Panc1 (cell line): ENCODE data around the gene SLC52A1. TPM values are rescaled to one million over a fixed set of nuclear protein-coding genes. Genes with fewer than 3 reads are reported as not detected.
"Not testable (repeated sequence)": the region's sequence is repeated elsewhere in the genome, so short reads cannot be mapped to it uniquely, and the experiment has no call there.

Experiments used
- ATAC-seq: fragments of 200-7000 bp; cut with Tn5 transposase; 2 replicates; pipeline ENCODE4 v1.9.1; 2020; ENCODE audit warnings: mild to moderate bottlenecking, moderate library complexity
- BruUV-seq: library from RNA; stranded (reverse); fragments of 400-500 nt; replicated peaks from 2 replicates; lab custom pipeline; 2021; lab: Mats Ljungman, UMichigan
- CTCF ChIA-PET: fragments of 300-600 bp; sonication (Branson Sonifier 250); formaldehyde crosslinking; loops from one replicate; lab custom pipeline; 2022; ENCODE audit warnings: antibody characterized with exemption; lab: Charles Lee
- POLR2A ChIA-PET: fragments of 300-600 bp; sonication (Branson Sonifier 250); formaldehyde crosslinking; loops from one replicate; lab custom pipeline; 2022; ENCODE audit warnings: antibody characterized with exemption; lab: Charles Lee
- DNase-seq: peaks from one replicate; pipeline ENCODE4 v3.0.0-alpha.2; 2010; ENCODE audit warnings: low read depth, low spot score
- H3K27ac ChIP-seq: 2 replicates; pipeline ENCODE4 v1.5.1; 2011; ENCODE audit warnings: mild to moderate bottlenecking, low read length, inconsistent platforms
- H3K27me3 ChIP-seq: fragments of 200-500 bp; sonication (Bioruptor generic); 2 replicates; pipeline ENCODE4 v1.6.0; 2014; ENCODE audit warnings: low read length, inconsistent platforms; ENCODE audit not compliant: control insufficient read depth, insufficient read depth
- H3K36me3 ChIP-seq: fragments of 200-500 bp; sonication (Bioruptor generic); 2 replicates; pipeline ENCODE4 v1.5.1; 2014; ENCODE audit warnings: inconsistent platforms, mild to moderate bottlenecking, low read length, moderate library complexity; ENCODE audit not compliant: control insufficient read depth, insufficient read depth
- H3K4me1 ChIP-seq: 2 replicates; pipeline ENCODE4 v1.5.1; 2011; ENCODE audit warnings: inconsistent platforms, mild to moderate bottlenecking, low read length, moderate library complexity; ENCODE audit not compliant: control insufficient read depth, insufficient read depth
- H3K4me3 ChIP-seq, 2 experiments: 2 replicates each; pipeline ENCODE4 v1.5.1; 2011 to 2012; ENCODE audit warnings: low read depth in 2 of 2, low read length in 2 of 2, mild to moderate bottlenecking in 2 of 2, inconsistent platforms in 1 of 2, moderate library complexity in 1 of 2
- H3K9me3 ChIP-seq: fragments of 200-500 bp; sonication (Bioruptor generic); 2 replicates; pipeline ENCODE4 v1.5.1; 2014; ENCODE audit warnings: low read depth, mild to moderate bottlenecking, inconsistent platforms, low read length, moderate library complexity; ENCODE audit not compliant: control insufficient read depth, insufficient read depth
- CTCF ChIP-seq: fragments of 450-650 bp; IDR thresholded peaks from 2 replicates; pipeline ENCODE4 v1.5.1; 2017; ENCODE audit warnings: mild to moderate bottlenecking
- POLR2AphosphoS5 ChIP-seq: IDR thresholded peaks from 2 replicates; pipeline ENCODE4 v1.6.1; 2012; ENCODE audit warnings: mild to moderate bottlenecking, low read depth, low read length, moderate library complexity
- SIN3A ChIP-seq: IDR thresholded peaks from 2 replicates; pipeline ENCODE4 v1.6.1; 2012; ENCODE audit warnings: low read depth, mild to moderate bottlenecking, low read length, moderate library complexity, borderline replicate concordance; ENCODE audit not compliant: insufficient read depth
- TCF7L2 ChIP-seq: IDR thresholded peaks from 2 replicates; pipeline ENCODE4 v1.6.1; 2011; ENCODE audit warnings: mild to moderate bottlenecking, low read depth, low read length, inconsistent platforms
- in situ Hi-C: cut with HindIII; loops from 2 replicates; pipeline ENCODE4 v1.10.0; 2016; ENCODE audit warnings: low sequenced_read_pairs, low pct_unique_long_range_greater_than_20kb
- intact Hi-C: fragments of 100-400 bp; cut with micrococcal nuclease; formaldehyde crosslinking; loops from one replicate; pipeline ENCODE4 v1.10.0; 2022; ENCODE audit not compliant: unreplicated experiment
- total RNA-seq: library from RNA; stranded (reverse); gene quantifications from one replicate; pipeline ENCODE4 v1.2.1, GENCODE V29; 2021; ENCODE audit not compliant: unreplicated experiment
- TF ChIP-seq, protein P1 (sequence below), 2 experiments: IDR thresholded peaks; 2 replicates each; pipeline ENCODE4 v1.6.1; 2011 to 2012; ENCODE audit warnings: low read depth in 2 of 2, control low read depth in 1 of 2, low read length in 1 of 2, mild to moderate bottlenecking in 1 of 2, moderate library complexity in 1 of 2; ENCODE audit not compliant: insufficient read depth in 1 of 2

SLC52A1 gene
- total RNA-seq, 1 experiment from 2014 or later = 0.54 TPM

GRCh38 chr17:5078106-5079028 is 43.1 kb upstream of the SLC52A1 start, which contains the start of gene ZFP3:
TSS of gene ZFP3 (plus strand) at chr17:5078467. CDS start at chr17:5091505, 13,038 bp downstream.
- no TSS peak for BruUV-seq
- Histone ChIP-seq H3K36me3 (no peaks in the 10 kb centered on the region), H3K4me3 (peak within 1 kb of the TSS in 1 of 2 experiments; percentile 31; a peak in 1 of 4 replicates), H3K4me1 (no peaks in the 10 kb centered on the region), H3K27ac (no peak within 1 kb of the TSS), H3K9me3 (0 out of 2 replicates have a peak, but pooled peaks cover 3% of the 10 kb centered on the region), H3K27me3 (no peaks in the 10 kb centered on the region)
- DNase-seq = no peak
- ChIA-PET POLR2A (no interaction called here), CTCF (no interaction called here)
- intact Hi-C loops = no loop called here
- TF ChIP-seq, protein P1, sequence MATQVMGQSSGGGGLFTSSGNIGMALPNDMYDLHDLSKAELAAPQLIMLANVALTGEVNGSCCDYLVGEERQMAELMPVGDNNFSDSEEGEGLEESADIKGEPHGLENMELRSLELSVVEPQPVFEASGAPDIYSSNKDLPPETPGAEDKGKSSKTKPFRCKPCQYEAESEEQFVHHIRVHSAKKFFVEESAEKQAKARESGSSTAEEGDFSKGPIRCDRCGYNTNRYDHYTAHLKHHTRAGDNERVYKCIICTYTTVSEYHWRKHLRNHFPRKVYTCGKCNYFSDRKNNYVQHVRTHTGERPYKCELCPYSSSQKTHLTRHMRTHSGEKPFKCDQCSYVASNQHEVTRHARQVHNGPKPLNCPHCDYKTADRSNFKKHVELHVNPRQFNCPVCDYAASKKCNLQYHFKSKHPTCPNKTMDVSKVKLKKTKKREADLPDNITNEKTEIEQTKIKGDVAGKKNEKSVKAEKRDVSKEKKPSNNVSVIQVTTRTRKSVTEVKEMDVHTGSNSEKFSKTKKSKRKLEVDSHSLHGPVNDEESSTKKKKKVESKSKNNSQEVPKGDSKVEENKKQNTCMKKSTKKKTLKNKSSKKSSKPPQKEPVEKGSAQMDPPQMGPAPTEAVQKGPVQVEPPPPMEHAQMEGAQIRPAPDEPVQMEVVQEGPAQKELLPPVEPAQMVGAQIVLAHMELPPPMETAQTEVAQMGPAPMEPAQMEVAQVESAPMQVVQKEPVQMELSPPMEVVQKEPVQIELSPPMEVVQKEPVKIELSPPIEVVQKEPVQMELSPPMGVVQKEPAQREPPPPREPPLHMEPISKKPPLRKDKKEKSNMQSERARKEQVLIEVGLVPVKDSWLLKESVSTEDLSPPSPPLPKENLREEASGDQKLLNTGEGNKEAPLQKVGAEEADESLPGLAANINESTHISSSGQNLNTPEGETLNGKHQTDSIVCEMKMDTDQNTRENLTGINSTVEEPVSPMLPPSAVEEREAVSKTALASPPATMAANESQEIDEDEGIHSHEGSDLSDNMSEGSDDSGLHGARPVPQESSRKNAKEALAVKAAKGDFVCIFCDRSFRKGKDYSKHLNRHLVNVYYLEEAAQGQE (IDR thresholded peaks at IDR 0.05; ENCODE audit: insufficient read depth in 1 of 2, low read depth in 2 of 2, low read length in 1 of 2) = no peak
- TF ChIP-seq SIN3A = no peak
- no peak for TF ChIP-seq POLR2AphosphoS5
- TF ChIP-seq CTCF = no peak
- no peak for TF ChIP-seq TCF7L2
- in situ Hi-C loops = no loop called here
- ATAC-seq = no peak

- Histone ChIP-seq H3K9me3 (0 out of 2 replicates have a peak, but pooled peaks cover 3% of the 10 kb centered on the region), H3K4me1 (no peaks in the 10 kb centered on the region), H3K27ac (no peak overlapping the region), H3K27me3 (no peaks in the 10 kb centered on the region), H3K36me3 (no peaks in the 10 kb centered on the region), H3K4me3 (peak overlapping the region in 1 of 2 experiments; percentile 31; a peak in 1 of 4 replicates)
- ChIA-PET POLR2A (no interaction called here), CTCF (no interaction called here)
- intact Hi-C loops = no loop called here
- no peak for ATAC-seq
- in situ Hi-C loops = no loop called here
- DNase-seq = no peak
- TF ChIP-seq CTCF = no peak
- no peak for TF ChIP-seq SIN3A
- TF ChIP-seq, protein P1 (IDR thresholded peaks at IDR 0.05; ENCODE audit: insufficient read depth in 1 of 2, low read depth in 2 of 2, low read length in 1 of 2) = no peak
- no peak for TF ChIP-seq TCF7L2
- TF ChIP-seq POLR2AphosphoS5 = no peak
- no TSS peak for BruUV-seq
These were observed 42.5 kb upstream of the SLC52A1 start for GRCh38 chr17:5077781-5078105.

GRCh38 chr17:5077275-5077674 is 42.0 kb upstream of the SLC52A1 start:
- H3K4me3 ChIP-seq, H3K4me1 ChIP-seq, ATAC-seq, H3K36me3 ChIP-seq, H3K27ac ChIP-seq, in situ Hi-C loops, intact Hi-C loops, H3K27me3 ChIP-seq, POLR2A ChIA-PET, BruUV-seq, H3K9me3 ChIP-seq, DNase-seq, CTCF ChIA-PET: not testable (repeated sequence)
